ENCODE data around the gene CARD9.

The CARD9 gene

DNA sequence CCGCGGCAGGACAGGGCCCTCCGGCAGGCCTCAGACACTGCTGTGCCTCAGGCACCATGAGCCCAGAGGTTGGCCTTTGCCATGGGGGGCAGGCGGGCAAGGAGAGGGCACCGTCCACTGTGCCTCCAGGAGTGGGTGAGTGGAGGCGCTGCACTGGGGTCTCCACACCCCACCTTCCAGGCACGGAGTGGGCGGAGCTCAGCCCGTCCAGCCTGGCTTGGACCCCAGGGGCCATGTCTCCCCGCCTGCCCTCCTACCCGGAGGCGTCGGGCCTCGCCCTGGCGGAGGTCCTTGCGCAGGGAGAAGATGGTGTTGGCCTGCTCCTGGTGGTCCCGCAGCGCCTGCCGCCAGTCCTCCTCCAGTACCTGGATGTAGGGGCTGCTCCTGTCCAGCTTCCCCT is 3.4 kb downstream of the CARD9 start:
- no peak for TF ChIP-seq CTCF (IDR thresholded peaks at IDR 0.05; ENCODE audit: control insufficient read depth, extremely low read depth, insufficient read depth)
- DNase-seq (ENCODE audit: low read depth) = no peak
- H3K4me3 ChIP-seq (ENCODE audit: low read depth, low read length) = no peak overlapping the region

GRCh38 chr9:136368190-136368589 is 5.3 kb downstream of the CARD9 start:
- no peak for DNase-seq (ENCODE audit: low read depth)
- no peak for TF ChIP-seq CTCF (IDR thresholded peaks at IDR 0.05; ENCODE audit: control insufficient read depth, extremely low read depth, insufficient read depth)
- no peak overlapping the region for H3K4me3 ChIP-seq (ENCODE audit: low read depth, low read length)

DNA sequence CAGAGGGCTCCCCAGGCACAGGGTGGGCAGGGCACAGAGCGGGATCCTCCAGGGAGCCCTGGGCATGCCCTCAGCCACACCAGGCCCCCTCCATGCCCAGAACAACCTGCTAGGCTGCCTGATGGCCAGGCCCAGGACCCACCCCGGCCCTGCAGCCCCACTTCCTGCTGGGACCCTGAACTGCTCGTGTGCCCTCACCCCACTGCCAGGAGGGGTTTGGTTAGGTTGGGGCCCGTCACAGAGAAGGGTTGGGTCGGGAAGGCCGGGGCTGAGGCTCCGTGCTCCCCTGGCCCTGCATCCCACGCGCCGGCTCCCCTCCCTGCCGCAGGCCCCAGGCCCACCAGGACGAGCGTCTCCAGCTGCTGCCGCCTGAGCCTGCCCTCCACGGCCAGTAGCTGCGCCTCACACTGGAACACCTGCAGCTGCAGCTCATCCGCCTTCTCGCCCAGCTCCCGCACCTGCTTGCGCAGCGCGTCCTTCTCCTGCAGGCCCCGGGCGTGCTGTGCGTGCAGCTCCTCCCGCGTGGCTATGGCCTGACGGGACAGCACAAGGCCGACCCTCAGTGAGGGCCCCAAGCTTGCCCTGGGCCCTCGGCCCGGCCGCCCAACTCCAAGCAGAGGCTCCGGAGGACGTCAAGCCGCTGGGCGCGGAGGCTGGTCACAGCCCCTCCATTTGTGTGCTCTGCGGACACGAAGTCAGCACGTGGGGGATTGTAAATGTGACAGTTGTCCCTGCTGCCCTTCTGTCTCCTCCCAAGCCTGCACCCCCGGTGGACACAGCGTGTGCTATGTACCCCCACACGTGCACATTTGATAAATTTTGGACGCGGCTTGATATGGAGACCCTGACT is 5.9 kb downstream of the CARD9 start:
- no peak for DNase-seq (ENCODE audit: low read depth)

GRCh38 chr9:136366826-136367225 is 6.6 kb downstream of the CARD9 start:
- no peak overlapping the region for H3K4me3 ChIP-seq (ENCODE audit: low read depth, low read length)
- DNase-seq (ENCODE audit: low read depth) = no peak
- no peak for TF ChIP-seq CTCF (IDR thresholded peaks at IDR 0.05; ENCODE audit: control insufficient read depth, extremely low read depth, insufficient read depth)

More for the DNA sequence above, 5.9 kb downstream of the CARD9 start:
- TF ChIP-seq CTCF (IDR thresholded peaks at IDR 0.05; ENCODE audit: control insufficient read depth, extremely low read depth, insufficient read depth) = no peak
- H3K4me3 ChIP-seq (ENCODE audit: low read depth, low read length) = no peak overlapping the region

- no peak for DNase-seq (ENCODE audit: low read depth)
- H3K4me3 ChIP-seq (ENCODE audit: low read depth, low read length) = no peak overlapping the region
- TF ChIP-seq CTCF (IDR thresholded peaks at IDR 0.05; ENCODE audit: control insufficient read depth, extremely low read depth, insufficient read depth) = no peak
Measured at GRCh38 chr9:136365775-136366222, 7.7 kb downstream of the CARD9 start.

DNA sequence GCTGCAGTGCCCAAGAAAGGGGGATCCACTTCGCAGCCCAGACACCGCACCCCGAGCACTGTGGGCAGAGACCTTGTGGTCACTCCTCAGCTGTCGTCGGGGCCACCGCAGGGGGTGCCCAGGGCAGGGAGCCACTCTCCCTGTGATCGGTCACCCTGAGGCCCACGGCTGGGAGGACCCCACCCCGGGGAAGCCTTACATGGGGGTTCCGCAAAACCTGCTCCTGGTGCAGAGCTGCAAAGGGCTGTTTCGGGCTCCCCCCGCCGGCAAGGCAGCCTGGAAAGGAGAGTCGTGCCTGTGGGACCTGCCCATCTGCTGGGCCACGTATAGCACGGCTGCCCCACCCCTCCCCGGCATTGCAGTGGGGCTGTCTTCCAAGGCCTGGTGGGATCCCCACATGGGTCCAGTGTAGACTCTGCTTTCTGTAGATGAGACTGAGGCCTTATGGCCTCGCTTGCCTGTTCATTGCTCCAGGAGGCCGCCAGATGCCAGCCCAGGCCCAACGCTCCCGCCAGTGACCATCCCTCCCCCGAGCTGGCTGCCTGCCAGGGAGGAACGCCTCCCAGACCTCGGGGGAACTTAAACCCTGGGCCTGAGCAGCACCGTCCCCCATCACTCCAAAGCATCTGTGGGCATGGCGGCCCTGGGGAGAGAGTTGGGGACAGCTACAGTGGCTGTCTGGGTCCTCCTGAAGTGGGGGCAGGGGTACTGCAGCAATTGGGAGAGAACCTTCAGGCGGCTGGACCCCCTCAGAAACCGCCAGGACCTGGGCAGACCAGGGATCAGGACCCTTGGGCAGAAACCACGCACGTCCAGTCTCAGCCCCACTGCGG is 8.3 kb downstream of the CARD9 start:
- no peak overlapping the region for H3K4me3 ChIP-seq (ENCODE audit: low read depth, low read length)
- no peak for DNase-seq (ENCODE audit: low read depth)
- no peak for TF ChIP-seq CTCF (IDR thresholded peaks at IDR 0.05; ENCODE audit: control insufficient read depth, extremely low read depth, insufficient read depth)
